NOMO-1 treated with DMSO at 0.1 percent for 48 hours (cell line): ENCODE results near the gene ZC3H14.

Experiments used
- DNase-seq: peaks from one replicate; lab custom pipeline; 2025; ENCODE audit not compliant: unreplicated experiment; lab: John Stamatoyannopoulos, UW

ZC3H14 gene

GRCh38 chr14:88599761-88600439, 37.1 kb downstream of the ZC3H14 start:
- no peak for DNase-seq

GRCh38 chr14:88604212-88604611, 41.4 kb downstream of the ZC3H14 start:
- no peak for DNase-seq

- DNase-seq = no peak
These were observed 42.8 kb downstream of the ZC3H14 start for GRCh38 chr14:88605594-88605993.

GRCh38 chr14:88607829-88608228, 45.0 kb downstream of the ZC3H14 start:
- DNase-seq = no peak

- DNase-seq = no peak
These were observed 49.0 kb downstream of the ZC3H14 start for GRCh38 chr14:88611878-88612277.

- DNase-seq = no peak
These were observed 50.1 kb downstream of the ZC3H14 start for GRCh38 chr14:88612981-88613380.

- peak; percentile 70 for DNase-seq
These were observed 50.7 kb downstream of the ZC3H14 start for GRCh38 chr14:88613552-88614010.

- no peak for DNase-seq
These were observed 51.5 kb downstream of the ZC3H14 start for GRCh38 chr14:88614218-88614907.

GRCh38 chr14:88616697-88617096, 53.9 kb downstream of the ZC3H14 start:
- DNase-seq = no peak

- no peak for DNase-seq
These were observed 54.6 kb downstream of the ZC3H14 start for GRCh38 chr14:88617479-88617878.

GRCh38 chr14:88618476-88618875, 55.6 kb downstream of the ZC3H14 start:
- no peak for DNase-seq

- DNase-seq = no peak
These were observed 58.3 kb downstream of the ZC3H14 start for GRCh38 chr14:88621100-88621499.

GRCh38 chr14:88625671-88626070, 62.8 kb downstream of the ZC3H14 start:
- no peak for DNase-seq

GRCh38 chr14:88628033-88628432, 65.2 kb downstream of the ZC3H14 start:
- no peak for DNase-seq

- no peak for DNase-seq
These were observed 65.6 kb downstream of the ZC3H14 start for GRCh38 chr14:88628462-88628861.

- no peak for DNase-seq
These were observed 67.7 kb downstream of the ZC3H14 start for GRCh38 chr14:88630565-88630964.

GRCh38 chr14:88631091-88631490, 68.3 kb downstream of the ZC3H14 start:
- no peak for DNase-seq

- DNase-seq = no peak
These were observed 69.7 kb downstream of the ZC3H14 start for GRCh38 chr14:88632512-88632911.

- DNase-seq = no peak
These were observed 76.4 kb downstream of the ZC3H14 start for GRCh38 chr14:88639221-88639620.

- DNase-seq = no peak
These were observed 97.2 kb downstream of the ZC3H14 start for GRCh38 chr14:88660056-88660455.

GRCh38 chr14:88667555-88668273, 104.9 kb downstream of the ZC3H14 start:
- DNase-seq = peak; percentile 87
